ENCODE results near the gene TXN2. TPM values are rescaled to one million over a fixed set of nuclear protein-coding genes. Genes with fewer than 3 reads are reported as not detected.

Gene TXN2
- total RNA-seq, 1 donor from 2014 or later = 61.0 TPM

DNA sequence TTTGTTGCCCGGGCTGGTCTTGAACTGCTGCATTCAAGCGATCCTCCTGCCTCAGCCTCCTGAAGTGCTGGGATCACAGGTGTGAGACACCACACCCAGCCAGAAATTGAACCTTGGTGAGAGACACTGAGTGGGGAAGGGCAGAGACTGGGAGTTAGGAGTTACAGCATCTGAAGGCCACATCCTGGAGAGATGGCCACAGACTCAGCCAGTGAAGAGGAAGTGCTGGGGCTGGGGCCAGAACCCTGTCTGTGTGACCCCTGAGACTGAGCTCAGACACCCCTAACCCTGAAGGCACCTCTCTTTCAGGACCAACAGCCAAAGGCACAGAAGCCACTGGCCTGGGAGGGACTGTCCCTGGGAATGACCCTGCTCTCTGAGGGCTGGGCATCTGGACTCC lies 33.8 kb downstream of the TXN2 start:
- no peak for FAIRE-seq
- H3K9me3 Mint-ChIP-seq (ENCODE audit: unreplicated experiment) = peaks cover 4% of the 10 kb centered on the region
- no peak overlapping the region for H3K27ac Mint-ChIP-seq (ENCODE audit: unreplicated experiment)

DNA sequence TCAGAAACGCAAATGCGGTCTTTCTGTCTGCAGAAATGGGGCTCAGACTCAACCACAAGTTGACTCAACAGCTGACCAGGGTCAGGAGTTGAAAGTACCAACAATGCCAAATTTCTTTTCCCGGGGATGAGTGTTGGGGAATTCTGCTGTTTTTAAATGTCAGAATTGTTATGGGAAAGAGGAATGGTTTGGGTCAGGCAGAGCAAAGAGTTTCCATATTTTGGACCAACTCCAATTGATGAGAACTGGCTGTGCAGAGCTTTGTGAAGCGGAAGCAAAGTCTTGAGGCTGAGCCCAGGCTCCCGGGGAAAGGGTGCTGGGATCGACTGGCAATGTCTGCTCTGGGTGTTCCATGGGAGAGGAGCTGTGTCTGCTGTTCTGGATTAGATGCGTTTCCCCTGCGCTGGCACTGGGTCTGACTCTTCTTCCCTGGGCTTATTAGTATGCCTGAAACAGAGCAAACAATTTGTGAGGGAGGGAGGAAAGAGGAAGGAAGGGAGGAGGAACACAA lies 36.2 kb downstream of the TXN2 start:
- peak overlapping the region; percentile 5 for H3K4me3 ChIP-seq (ENCODE audit: insufficient read depth, low read depth, low read length)
- H3K9ac ChIP-seq (ENCODE audit: low read length) = peak overlapping the region; percentile 53
- H3K4me2 ChIP-seq (ENCODE audit: low read length) = peak overlapping the region; percentile 65
- peak; percentile 82 for FAIRE-seq
- H2AFZ ChIP-seq (ENCODE audit: low read depth, low read length) = peak overlapping the region; percentile 4
- no peaks in the 10 kb centered on the region for H4K20me1 ChIP-seq (ENCODE audit: insufficient read depth, low read length)
- peak; percentile 99 for DNase-seq (ENCODE audit: low read depth)
- Mint-ChIP-seq H3K4me3 (ENCODE audit: unreplicated experiment) (peak overlapping the region; percentile 75), H3K4me1 (ENCODE audit: low read depth, unreplicated experiment) (peaks cover 34% of the 10 kb centered on the region), H3K9me3 (ENCODE audit: unreplicated experiment) (peaks cover 2% of the 10 kb centered on the region), H3K36me3 (ENCODE audit: low read depth, unreplicated experiment) (no peaks in the 10 kb centered on the region), H3K27ac (ENCODE audit: unreplicated experiment) (peak overlapping the region; percentile 97), H3K27me3 (ENCODE audit: low read depth, unreplicated experiment) (no peaks in the 10 kb centered on the region)
- no peaks in the 10 kb centered on the region for H3K79me2 ChIP-seq (ENCODE audit: insufficient read depth, low read length)
- H3K27ac ChIP-seq (ENCODE audit: low read depth, low read length) = peak overlapping the region; percentile 73
- peaks cover 37% of the 10 kb centered on the region for H3K4me1 ChIP-seq (ENCODE audit: insufficient read depth, low read length)
- H3K36me3 ChIP-seq (ENCODE audit: insufficient read depth, low read length) = no peaks in the 10 kb centered on the region
- H3K27me3 ChIP-seq (ENCODE audit: insufficient read depth, low read length) = no peaks in the 10 kb centered on the region
- TF ChIP-seq, protein P1, sequence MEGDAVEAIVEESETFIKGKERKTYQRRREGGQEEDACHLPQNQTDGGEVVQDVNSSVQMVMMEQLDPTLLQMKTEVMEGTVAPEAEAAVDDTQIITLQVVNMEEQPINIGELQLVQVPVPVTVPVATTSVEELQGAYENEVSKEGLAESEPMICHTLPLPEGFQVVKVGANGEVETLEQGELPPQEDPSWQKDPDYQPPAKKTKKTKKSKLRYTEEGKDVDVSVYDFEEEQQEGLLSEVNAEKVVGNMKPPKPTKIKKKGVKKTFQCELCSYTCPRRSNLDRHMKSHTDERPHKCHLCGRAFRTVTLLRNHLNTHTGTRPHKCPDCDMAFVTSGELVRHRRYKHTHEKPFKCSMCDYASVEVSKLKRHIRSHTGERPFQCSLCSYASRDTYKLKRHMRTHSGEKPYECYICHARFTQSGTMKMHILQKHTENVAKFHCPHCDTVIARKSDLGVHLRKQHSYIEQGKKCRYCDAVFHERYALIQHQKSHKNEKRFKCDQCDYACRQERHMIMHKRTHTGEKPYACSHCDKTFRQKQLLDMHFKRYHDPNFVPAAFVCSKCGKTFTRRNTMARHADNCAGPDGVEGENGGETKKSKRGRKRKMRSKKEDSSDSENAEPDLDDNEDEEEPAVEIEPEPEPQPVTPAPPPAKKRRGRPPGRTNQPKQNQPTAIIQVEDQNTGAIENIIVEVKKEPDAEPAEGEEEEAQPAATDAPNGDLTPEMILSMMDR (IDR thresholded peaks at IDR 0.05; ENCODE audit: insufficient read depth, low read depth, low read length) = no peak
- TF ChIP-seq EZH2 (IDR thresholded peaks at IDR 0.05; ENCODE audit: insufficient read depth, low read length) = no peak
- H3K9me3 ChIP-seq (ENCODE audit: insufficient read depth, low read depth, low read length) = no peaks in the 10 kb centered on the region

More for the DNA sequence above, 33.8 kb downstream of the TXN2 start:
- no peak for TF ChIP-seq EZH2 (IDR thresholded peaks at IDR 0.05; ENCODE audit: insufficient read depth, low read length)
- TF ChIP-seq, protein P1 (IDR thresholded peaks at IDR 0.05; ENCODE audit: insufficient read depth, low read depth, low read length) = no peak
- Histone ChIP-seq H3K27ac (ENCODE audit: low read depth, low read length) (no peak overlapping the region), H3K4me1 (ENCODE audit: insufficient read depth, low read length) (peaks cover 36% of the 10 kb centered on the region), H3K27me3 (ENCODE audit: insufficient read depth, low read length) (no peaks in the 10 kb centered on the region), H3K9ac (ENCODE audit: low read length) (no peak overlapping the region), H3K4me3 (ENCODE audit: insufficient read depth, low read depth, low read length) (no peak overlapping the region), H2AFZ (ENCODE audit: low read depth, low read length) (no peak overlapping the region), H3K79me2 (ENCODE audit: insufficient read depth, low read length) (no peaks in the 10 kb centered on the region), H3K36me3 (ENCODE audit: insufficient read depth, low read length) (no peaks in the 10 kb centered on the region), H4K20me1 (ENCODE audit: insufficient read depth, low read length) (no peaks in the 10 kb centered on the region), H3K9me3 (ENCODE audit: insufficient read depth, low read depth, low read length) (no peaks in the 10 kb centered on the region), H3K4me2 (ENCODE audit: low read length) (no peak overlapping the region)
- Mint-ChIP-seq H3K4me3 (ENCODE audit: unreplicated experiment) (no peak overlapping the region), H3K36me3 (ENCODE audit: low read depth, unreplicated experiment) (no peaks in the 10 kb centered on the region), H3K4me1 (ENCODE audit: low read depth, unreplicated experiment) (peaks cover 32% of the 10 kb centered on the region), H3K27me3 (ENCODE audit: low read depth, unreplicated experiment) (no peaks in the 10 kb centered on the region)
- DNase-seq (ENCODE audit: low read depth) = no peak

DNA sequence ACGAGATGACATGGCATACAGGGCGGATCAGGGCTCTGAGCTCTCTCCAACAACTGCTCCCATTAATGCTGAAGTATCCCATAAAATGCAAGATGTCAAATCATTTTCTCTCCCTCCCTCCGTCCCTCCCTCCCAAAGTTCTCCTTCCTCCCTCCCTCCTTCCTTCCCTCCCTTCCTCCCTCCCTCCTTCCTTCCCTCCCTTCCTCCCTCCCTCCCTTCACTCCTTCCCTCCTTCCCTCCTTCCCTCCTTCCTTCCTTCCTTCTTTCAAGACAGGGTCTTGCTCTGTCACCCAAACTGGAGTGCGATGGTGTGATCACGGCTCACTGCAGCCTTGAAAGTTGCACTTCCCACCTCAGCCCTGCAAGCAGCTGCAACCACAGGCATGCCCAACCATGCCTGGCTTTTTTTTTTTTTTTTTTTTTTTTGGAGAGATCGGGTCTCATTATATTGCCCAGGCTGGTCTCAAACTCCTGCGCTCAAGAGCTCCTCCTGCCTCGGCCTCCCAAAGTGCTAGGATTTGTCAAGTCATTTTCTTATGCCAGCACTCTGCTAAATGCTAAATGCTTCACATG lies 38.2 kb downstream of the TXN2 start:
- FAIRE-seq (no peak), DNase-seq (ENCODE audit: low read depth) (peak; percentile 66)
- no peak overlapping the region for H3K4me3 ChIP-seq (ENCODE audit: insufficient read depth, low read depth, low read length)
- H4K20me1 ChIP-seq (ENCODE audit: insufficient read depth, low read length) = no peaks in the 10 kb centered on the region
- H3K9me3 ChIP-seq (ENCODE audit: insufficient read depth, low read depth, low read length) = no peaks in the 10 kb centered on the region
- H3K9ac ChIP-seq (ENCODE audit: low read length) = no peak overlapping the region
- H3K79me2 ChIP-seq (ENCODE audit: insufficient read depth, low read length) = no peaks in the 10 kb centered on the region
- no peak overlapping the region for H3K27ac ChIP-seq (ENCODE audit: low read depth, low read length)
- no peak overlapping the region for H2AFZ ChIP-seq (ENCODE audit: low read depth, low read length)
- Mint-ChIP-seq H3K4me1 (ENCODE audit: low read depth, unreplicated experiment) (peaks cover 40% of the 10 kb centered on the region), H3K9me3 (ENCODE audit: unreplicated experiment) (peaks cover 2% of the 10 kb centered on the region), H3K27me3 (ENCODE audit: low read depth, unreplicated experiment) (no peaks in the 10 kb centered on the region), H3K4me3 (ENCODE audit: unreplicated experiment) (no peak overlapping the region), H3K27ac (ENCODE audit: unreplicated experiment) (peak overlapping the region; percentile 67), H3K36me3 (ENCODE audit: low read depth, unreplicated experiment) (no peaks in the 10 kb centered on the region)
- no peaks in the 10 kb centered on the region for H3K27me3 ChIP-seq (ENCODE audit: insufficient read depth, low read length)
- peaks cover 50% of the 10 kb centered on the region for H3K4me1 ChIP-seq (ENCODE audit: insufficient read depth, low read length)
- H3K36me3 ChIP-seq (ENCODE audit: insufficient read depth, low read length) = no peaks in the 10 kb centered on the region
- H3K4me2 ChIP-seq (ENCODE audit: low read length) = no peak overlapping the region
- no peak for TF ChIP-seq EZH2 (IDR thresholded peaks at IDR 0.05; ENCODE audit: insufficient read depth, low read length)
- TF ChIP-seq, protein P1 (IDR thresholded peaks at IDR 0.05; ENCODE audit: insufficient read depth, low read depth, low read length) = no peak
